IPS-15b (cell line): ENCODE results near the gene GRB10.

Experiments
- H3K27me3 ChIP-seq: one replicate; pipeline ENCODE4 v1.6.1; 2013; ENCODE audit warnings: low read length; ENCODE audit not compliant: control insufficient read depth, insufficient read depth
- H3K36me3 ChIP-seq: one replicate; pipeline ENCODE4 v1.6.1; 2013; ENCODE audit warnings: low read length; ENCODE audit not compliant: control insufficient read depth, insufficient read depth
- H3K4me1 ChIP-seq: one replicate; pipeline ENCODE4 v1.6.1; 2013; ENCODE audit warnings: mild to moderate bottlenecking, low read length; ENCODE audit not compliant: control insufficient read depth, insufficient read depth
- H3K4me3 ChIP-seq: one replicate; pipeline ENCODE4 v1.5.1; 2013; ENCODE audit warnings: low read depth, low read length
- H3K9ac ChIP-seq: one replicate; pipeline ENCODE4 v1.6.1; 2013; ENCODE audit warnings: low read depth, mild to moderate bottlenecking, low read length
- H3K9me3 ChIP-seq: one replicate; pipeline ENCODE4 v1.6.1; 2013; ENCODE audit warnings: mild to moderate bottlenecking, low read length; ENCODE audit not compliant: control insufficient read depth, insufficient read depth

The GRB10 gene

GRCh38 chr7:50640256-50640655 is 142.4 kb downstream of the GRB10 start:
- Histone ChIP-seq H3K27me3 (no peaks in the 10 kb centered on the region), H3K4me1 (peaks cover 4% of the 10 kb centered on the region), H3K9ac (no peak overlapping the region), H3K36me3 (no peaks in the 10 kb centered on the region), H3K4me3 (no peak overlapping the region), H3K9me3 (no peaks in the 10 kb centered on the region)

- no peaks in the 10 kb centered on the region for H3K9me3 ChIP-seq
- H3K4me3 ChIP-seq, result no peak overlapping the region
- no peaks in the 10 kb centered on the region for H3K27me3 ChIP-seq
- H3K4me1 ChIP-seq, result peaks cover 4% of the 10 kb centered on the region
- H3K9ac ChIP-seq, result no peak overlapping the region
- no peaks in the 10 kb centered on the region for H3K36me3 ChIP-seq
These were observed 144.7 kb downstream of the GRB10 start for GRCh38 chr7:50637725-50638643.

GRCh38 chr7:50634378-50634777 is 148.3 kb downstream of the GRB10 start:
- peaks cover 4% of the 10 kb centered on the region for H3K4me1 ChIP-seq
- no peak overlapping the region for H3K4me3 ChIP-seq
- H3K27me3 ChIP-seq, result no peaks in the 10 kb centered on the region
- H3K9ac ChIP-seq, result no peak overlapping the region
- no peaks in the 10 kb centered on the region for H3K9me3 ChIP-seq
- no peaks in the 10 kb centered on the region for H3K36me3 ChIP-seq

- H3K4me3 ChIP-seq, result no peak overlapping the region
- no peaks in the 10 kb centered on the region for H3K9me3 ChIP-seq
- H3K27me3 ChIP-seq, result no peaks in the 10 kb centered on the region
- no peak overlapping the region for H3K9ac ChIP-seq
- H3K4me1 ChIP-seq, result peaks cover 8% of the 10 kb centered on the region
- H3K36me3 ChIP-seq, result no peaks in the 10 kb centered on the region
These were observed 149.3 kb downstream of the GRB10 start for GRCh38 chr7:50633414-50633710.

GRCh38 chr7:50632561-50633413 is 149.9 kb downstream of the GRB10 start:
- H3K9ac ChIP-seq, result no peak overlapping the region
- peaks cover 8% of the 10 kb centered on the region for H3K4me1 ChIP-seq
- no peaks in the 10 kb centered on the region for H3K36me3 ChIP-seq
- H3K27me3 ChIP-seq, result no peaks in the 10 kb centered on the region
- H3K9me3 ChIP-seq, result no peaks in the 10 kb centered on the region
- no peak overlapping the region for H3K4me3 ChIP-seq

GRCh38 chr7:50631639-50632038 is 151.1 kb downstream of the GRB10 start:
- Histone ChIP-seq H3K4me1 (peaks cover 8% of the 10 kb centered on the region), H3K27me3 (no peaks in the 10 kb centered on the region), H3K9me3 (no peaks in the 10 kb centered on the region), H3K36me3 (no peaks in the 10 kb centered on the region), H3K4me3 (no peak overlapping the region), H3K9ac (no peak overlapping the region)

- H3K27me3 ChIP-seq, result no peaks in the 10 kb centered on the region
- H3K36me3 ChIP-seq, result peaks cover 4% of the 10 kb centered on the region
- no peak overlapping the region for H3K9ac ChIP-seq
- no peak overlapping the region for H3K4me3 ChIP-seq
- peaks cover 8% of the 10 kb centered on the region for H3K4me1 ChIP-seq
- H3K9me3 ChIP-seq, result no peaks in the 10 kb centered on the region
These were observed 151.6 kb downstream of the GRB10 start for GRCh38 chr7:50631100-50631499.

- Histone ChIP-seq H3K4me3 (no peak overlapping the region), H3K9ac (no peak overlapping the region), H3K36me3 (peaks cover 4% of the 10 kb centered on the region), H3K27me3 (no peaks in the 10 kb centered on the region), H3K9me3 (no peaks in the 10 kb centered on the region), H3K4me1 (peaks cover 8% of the 10 kb centered on the region)
These were observed 153.3 kb downstream of the GRB10 start for GRCh38 chr7:50629238-50629901.

- H3K9ac ChIP-seq, result no peak overlapping the region
- H3K4me3 ChIP-seq, result no peak overlapping the region
- peaks cover 4% of the 10 kb centered on the region for H3K36me3 ChIP-seq
- H3K27me3 ChIP-seq, result no peaks in the 10 kb centered on the region
- H3K9me3 ChIP-seq, result no peaks in the 10 kb centered on the region
- H3K4me1 ChIP-seq, result peaks cover 8% of the 10 kb centered on the region
These were observed 154.1 kb downstream of the GRB10 start for GRCh38 chr7:50628434-50629084.

GRCh38 chr7:50627824-50628361 is 154.8 kb downstream of the GRB10 start:
- Histone ChIP-seq H3K9me3 (no peaks in the 10 kb centered on the region), H3K9ac (no peak overlapping the region), H3K4me1 (peaks cover 8% of the 10 kb centered on the region), H3K27me3 (no peaks in the 10 kb centered on the region), H3K36me3 (peaks cover 4% of the 10 kb centered on the region), H3K4me3 (no peak overlapping the region)

- no peaks in the 10 kb centered on the region for H3K9me3 ChIP-seq
- peaks cover 4% of the 10 kb centered on the region for H3K36me3 ChIP-seq
- H3K27me3 ChIP-seq, result no peaks in the 10 kb centered on the region
- H3K4me1 ChIP-seq, result peaks cover 4% of the 10 kb centered on the region
- no peak overlapping the region for H3K9ac ChIP-seq
- no peak overlapping the region for H3K4me3 ChIP-seq
These were observed 156.4 kb downstream of the GRB10 start for GRCh38 chr7:50626286-50626685.
